Measurements from ENCODE around the gene CRELD1. TPM values are rescaled to one million over a fixed set of nuclear protein-coding genes. Genes with fewer than 3 reads are reported as not detected.
"Not testable (repeated sequence)": the region's sequence is repeated elsewhere in the genome, so short reads cannot be mapped to it uniquely, and the experiment has no call there.

CRELD1 gene
- polyA plus RNA-seq, 5 donors = 37.8 to 75.1 (median 58.3) TPM

DNA sequence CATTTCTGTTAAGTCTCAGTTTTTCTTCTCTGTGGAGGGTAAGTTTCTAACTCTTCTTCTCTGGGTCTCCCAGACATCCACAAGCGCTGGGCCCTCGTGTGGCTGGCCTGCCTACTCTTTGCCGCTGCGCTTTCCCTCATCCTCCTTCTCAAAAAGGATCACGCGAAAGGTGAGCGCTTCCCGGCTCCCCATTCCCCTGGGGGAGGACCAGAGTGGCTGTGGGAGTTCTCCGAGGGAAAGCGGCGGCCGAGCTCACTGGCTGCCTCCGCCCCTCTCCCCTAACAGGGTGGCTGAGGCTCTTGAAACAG, 1.1 kb upstream of the CRELD1 start:
- DNase-seq = no peak

DNA sequence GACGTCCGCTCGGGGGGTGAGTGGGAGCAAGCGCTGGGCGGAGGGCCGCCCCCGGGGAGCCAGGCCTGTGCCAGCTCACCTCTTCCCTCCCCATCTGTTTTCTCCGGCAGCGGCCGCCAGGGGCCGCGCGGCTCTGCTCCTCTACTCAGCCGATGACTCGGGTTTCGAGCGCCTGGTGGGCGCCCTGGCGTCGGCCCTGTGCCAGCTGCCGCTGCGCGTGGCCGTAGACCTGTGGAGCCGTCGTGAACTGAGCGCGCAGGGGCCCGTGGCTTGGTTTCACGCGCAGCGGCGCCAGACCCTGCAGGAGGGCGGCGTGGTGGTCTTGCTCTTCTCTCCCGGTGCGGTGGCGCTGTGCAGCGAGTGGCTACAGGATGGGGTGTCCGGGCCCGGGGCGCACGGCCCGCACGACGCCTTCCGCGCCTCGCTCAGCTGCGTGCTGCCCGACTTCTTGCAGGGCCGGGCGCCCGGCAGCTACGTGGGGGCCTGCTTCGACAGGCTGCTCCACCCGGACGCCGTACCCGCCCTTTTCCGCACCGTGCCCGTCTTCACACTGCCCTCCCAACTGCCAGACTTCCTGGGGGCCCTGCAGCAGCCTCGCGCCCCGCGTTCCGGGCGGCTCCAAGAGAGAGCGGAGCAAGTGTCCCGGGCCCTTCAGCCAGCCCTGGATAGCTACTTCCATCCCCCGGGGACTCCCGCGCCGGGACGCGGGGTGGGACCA, 632 bp upstream of the CRELD1 start:
- peak; percentile 75 to 77 for DNase-seq

DNA sequence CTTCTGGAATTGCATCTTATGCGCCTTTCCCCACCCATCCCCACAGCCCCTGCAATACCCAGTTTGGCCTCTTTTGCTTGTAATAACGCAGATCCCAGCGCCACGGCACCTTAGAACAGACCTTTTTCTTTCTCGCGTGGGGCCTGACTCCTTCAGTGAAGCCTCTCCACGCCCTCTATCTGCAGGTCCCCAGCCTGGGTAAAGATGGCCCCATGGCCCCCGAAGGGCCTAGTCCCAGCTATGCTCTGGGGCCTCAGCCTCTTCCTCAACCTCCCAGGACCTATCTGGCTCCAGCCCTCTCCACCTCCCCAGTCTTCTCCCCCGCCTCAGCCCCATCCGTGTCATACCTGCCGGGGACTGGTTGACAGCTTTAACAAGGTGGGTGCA, 594 bp downstream of the CRELD1 start:
- DNase-seq = no peak

DNA sequence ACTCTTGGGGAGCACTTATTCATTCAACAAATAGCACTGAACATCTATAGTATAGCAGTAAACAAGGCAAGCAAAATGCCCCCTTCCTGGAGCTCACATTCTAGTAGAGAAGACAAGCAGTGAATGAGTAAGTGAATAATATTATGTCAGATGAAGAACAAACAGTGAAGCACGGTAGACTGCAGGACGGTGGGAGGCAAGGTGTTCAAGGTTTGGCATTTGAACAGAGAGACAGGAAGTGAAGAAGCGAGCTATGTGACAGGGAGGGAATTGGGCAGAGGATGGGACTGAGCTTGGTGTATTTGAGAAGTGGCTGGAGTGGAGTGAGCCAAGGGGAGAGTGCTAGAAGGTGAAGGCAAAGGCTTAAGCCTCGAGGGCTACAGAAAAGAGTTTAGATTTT, 1.4 kb downstream of the CRELD1 start:
- no peak for DNase-seq

DNA sequence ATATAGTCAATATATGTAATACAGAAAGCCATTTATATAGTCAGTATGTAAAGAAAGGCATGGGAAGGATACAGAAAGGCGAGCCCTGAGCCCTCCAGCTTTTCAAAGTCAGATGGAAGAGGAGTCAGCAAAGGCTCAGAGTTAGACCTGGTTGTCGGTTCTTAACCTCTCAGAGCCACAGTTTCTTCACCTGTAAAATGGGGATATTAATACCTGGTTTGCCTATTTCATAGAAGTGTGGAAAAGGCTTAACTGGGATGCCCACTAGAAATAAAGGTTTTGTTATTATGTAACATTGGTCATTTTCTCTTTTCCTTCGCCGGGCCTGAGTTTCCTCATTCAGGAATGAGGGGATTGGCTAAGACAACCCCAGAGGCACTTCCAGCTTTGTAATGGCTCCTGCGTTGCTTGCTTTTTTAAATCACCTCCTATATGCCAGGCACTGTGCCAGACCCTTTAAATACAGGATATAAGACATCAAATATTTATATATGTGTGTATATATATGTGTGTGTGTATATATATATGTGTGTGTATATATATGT, 2.4 kb downstream of the CRELD1 start:
- DNase-seq = no peak

DNA sequence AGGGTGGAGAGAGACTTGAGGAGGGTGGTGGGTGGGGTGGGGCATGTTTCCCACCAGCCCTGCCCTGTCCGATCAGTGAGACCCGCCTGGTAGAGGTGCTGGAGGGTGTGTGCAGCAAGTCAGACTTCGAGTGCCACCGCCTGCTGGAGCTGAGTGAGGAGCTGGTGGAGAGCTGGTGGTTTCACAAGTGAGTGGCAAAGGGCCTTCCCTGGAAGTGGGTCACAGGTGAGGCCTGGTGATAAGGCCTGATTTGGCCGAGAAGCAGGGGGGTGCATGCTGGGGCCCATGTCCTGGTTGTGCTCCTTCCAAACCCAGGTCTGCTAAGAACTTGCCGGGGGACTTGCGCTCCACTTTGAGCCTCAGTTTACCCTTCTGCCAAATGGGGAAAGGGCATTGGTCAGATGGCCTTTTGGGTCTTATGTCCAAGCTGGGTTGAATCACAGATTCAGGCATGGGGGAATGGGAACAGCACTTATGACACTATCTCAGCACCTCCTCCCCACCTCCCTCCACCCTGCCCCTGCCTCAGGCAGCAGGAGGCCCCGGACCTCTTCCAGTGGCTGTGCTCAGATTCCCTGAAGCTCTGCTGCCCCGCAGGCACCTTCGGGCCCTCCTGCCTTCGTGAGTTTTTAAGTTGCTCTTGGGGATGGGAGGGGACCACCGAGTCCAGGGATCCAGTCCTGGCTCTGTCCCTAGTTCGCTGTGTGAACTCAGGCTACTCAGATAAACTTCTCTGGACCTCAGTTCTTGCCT, 4.0 kb downstream of the CRELD1 start:
- DNase-seq = no peak

DNA sequence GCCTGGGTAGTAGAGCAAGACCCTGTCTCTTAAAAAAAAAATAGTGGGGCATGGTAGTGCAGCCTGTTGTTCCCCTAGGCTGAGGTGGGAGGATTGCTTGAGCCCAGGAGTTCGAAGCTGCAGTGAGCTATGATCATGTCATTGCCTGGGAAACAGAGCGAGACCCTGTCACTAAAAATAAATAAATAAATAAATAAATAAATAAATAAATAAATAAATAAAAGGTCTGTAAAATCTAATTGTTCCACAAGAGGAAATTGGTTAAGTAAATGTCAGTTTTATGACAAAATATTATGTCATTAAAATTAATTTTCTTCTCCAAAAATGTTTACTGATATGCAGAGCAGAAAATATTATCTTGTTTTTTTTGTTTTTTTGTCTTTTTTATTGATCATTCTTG, 5.3 kb downstream of the CRELD1 start:
- DNase-seq = no peak

DNA sequence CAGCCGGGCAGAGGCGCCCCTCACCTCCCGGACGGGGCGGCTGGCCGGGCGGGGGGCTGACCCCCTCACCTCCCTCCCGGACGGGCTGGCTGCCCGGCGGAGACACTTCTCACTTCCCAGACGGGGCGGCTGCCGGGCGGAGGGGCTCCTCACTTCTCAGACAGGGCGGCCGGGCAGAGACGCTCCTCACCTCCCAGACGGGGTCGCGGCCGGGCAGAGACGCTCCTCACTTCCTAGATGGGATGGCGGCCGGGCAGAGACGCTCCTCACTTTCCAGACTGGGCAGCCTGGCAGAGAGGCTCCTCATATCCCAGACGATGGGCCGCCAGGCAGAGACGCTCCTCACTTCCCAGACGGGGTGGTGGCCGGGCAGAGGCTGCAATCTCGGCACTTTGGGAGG, 6.3 kb downstream of the CRELD1 start:
- DNase-seq = not testable (repeated sequence)

DNA sequence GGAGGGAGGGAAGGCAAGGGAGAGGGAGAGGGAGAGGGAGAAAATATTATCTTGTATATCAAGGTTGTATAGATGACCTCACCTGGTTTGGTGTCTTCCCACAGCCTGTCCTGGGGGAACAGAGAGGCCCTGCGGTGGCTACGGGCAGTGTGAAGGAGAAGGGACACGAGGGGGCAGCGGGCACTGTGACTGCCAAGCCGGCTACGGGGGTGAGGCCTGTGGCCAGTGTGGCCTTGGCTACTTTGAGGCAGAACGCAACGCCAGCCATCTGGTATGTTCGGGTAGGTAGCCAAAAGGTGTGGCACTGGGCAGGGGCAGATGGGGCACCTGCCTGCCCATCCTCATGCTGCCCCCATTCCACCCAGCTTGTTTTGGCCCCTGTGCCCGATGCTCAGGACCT, 7.1 kb downstream of the CRELD1 start:
- no peak for DNase-seq

DNA sequence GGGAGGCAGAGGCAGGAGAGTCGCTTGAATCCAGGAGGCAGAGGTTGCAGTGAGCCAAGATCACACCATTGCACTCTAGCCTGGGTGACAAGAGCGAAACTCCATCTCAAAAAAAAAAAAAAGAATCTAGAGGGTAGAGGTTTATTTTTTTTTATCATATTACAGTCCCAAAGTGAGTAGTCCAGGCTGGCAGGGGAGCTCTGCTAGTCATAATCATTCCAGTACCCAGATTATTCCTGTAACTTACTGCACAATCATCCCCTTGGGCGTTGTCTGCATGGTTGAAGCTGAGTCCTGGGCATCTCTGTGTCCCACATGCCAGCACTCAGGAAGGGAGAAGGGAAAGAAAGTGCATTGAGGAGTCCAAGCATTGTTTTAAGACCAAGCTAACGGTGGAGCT, 8.5 kb downstream of the CRELD1 start:
- DNase-seq = no peak

DNA sequence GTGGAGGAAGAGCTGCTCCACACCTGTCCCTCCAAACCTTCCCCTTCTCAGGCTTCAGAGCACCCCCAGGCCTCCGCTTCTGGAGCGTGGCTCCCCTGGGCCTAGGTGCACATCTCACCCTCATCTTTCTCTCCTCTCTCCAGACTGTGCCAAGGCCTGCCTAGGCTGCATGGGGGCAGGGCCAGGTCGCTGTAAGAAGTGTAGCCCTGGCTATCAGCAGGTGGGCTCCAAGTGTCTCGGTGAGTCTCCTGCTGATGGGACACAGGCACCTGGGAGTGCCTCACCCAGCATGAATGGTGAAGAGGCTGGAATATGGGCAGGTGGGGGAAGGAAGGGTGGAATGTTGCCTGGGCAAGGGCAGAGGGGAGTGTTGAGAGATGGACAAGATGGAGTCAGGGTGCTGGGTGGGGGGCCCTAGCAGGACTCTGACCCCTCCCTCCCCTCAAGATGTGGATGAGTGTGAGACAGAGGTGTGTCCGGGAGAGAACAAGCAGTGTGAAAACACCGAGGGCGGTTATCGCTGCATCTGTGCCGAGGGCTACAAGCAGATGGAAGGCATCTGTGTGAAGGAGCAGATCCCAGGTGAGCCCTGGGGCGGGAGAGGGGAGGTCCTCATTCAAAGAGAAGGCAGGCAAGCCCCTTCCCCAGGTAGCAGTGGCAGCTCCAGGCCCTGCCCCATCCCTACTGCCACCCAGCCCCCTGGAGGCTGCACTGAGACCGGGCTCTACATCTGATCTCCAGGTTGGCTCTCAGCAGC, 9.5 kb downstream of the CRELD1 start:
- no peak for DNase-seq

DNA sequence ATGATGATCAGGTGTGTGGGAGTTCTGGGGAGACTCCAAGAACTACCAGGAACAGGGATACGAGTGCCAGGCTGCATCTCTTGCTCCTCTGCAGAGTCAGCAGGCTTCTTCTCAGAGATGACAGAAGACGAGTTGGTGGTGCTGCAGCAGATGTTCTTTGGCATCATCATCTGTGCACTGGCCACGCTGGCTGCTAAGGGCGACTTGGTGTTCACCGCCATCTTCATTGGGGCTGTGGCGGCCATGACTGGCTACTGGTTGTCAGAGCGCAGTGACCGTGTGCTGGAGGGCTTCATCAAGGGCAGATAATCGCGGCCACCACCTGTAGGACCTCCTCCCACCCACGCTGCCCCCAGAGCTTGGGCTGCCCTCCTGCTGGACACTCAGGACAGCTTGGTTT, 10.6 kb downstream of the CRELD1 start:
- no peak for DNase-seq

DNA sequence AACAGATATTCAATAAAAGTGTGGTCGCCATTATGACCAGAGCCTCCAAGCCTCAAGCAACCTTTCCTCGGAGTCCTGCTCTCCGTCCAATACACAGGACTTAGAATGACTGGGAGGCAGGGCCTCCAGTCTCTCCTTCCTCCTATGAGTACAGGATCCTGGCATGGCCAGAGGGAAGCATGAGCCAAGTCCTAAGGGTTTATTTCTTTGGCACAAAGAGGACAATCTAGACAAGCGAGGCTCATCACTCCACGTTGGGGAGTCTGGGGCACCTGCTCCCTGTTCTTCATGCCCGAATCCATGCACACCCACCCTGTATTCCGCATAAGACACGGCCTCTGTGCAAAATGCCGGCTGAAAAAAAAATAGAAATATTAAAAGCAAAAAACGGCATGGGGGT, 11.7 kb downstream of the CRELD1 start:
- no peak for DNase-seq

DNA sequence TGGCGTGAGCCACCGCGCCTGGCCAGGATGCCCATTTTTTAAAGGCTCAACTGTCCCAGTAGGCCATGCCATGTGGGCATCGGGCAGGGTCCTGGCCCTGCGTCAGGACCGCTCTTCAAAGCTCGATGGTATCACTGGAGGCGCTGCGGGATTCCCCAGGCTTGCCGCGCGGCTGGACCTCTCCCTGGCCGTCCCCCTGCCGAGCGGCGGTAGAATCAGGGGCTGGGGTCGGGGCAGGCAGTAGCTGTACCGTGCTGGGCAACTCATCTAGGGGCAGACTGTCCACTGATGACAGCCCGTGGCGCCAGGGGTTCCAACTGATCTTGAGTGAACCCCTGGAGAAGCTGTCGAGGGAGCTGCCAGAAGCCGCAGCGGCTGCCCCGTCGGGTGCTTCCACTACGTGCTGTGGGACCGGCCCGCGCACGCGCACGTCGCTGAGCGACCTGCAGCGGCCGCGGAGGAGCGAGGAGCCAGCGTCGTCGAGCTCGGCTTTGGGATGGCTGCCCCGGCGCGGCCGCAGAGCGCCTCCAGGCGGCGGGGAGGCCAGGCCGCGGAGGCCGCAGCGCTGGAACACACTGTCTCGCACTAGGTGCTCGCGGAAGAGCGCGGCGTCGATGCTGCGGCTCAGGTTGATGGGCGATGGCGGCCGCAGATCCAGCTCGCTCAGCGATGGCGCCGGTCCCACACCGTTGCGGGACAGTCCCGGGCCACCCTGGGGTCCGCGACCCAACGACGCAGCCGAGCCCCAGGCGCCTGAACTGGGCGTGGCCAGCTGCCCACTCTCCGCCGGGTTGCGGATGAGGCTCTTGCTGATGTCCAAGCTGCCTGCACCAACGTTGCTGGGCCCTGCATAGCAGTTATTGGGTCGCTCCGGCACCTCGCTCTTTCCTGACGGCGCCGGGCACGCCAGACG, 12.7 kb downstream of the CRELD1 start:
- DNase-seq = peak; percentile 82 to 83

DNA sequence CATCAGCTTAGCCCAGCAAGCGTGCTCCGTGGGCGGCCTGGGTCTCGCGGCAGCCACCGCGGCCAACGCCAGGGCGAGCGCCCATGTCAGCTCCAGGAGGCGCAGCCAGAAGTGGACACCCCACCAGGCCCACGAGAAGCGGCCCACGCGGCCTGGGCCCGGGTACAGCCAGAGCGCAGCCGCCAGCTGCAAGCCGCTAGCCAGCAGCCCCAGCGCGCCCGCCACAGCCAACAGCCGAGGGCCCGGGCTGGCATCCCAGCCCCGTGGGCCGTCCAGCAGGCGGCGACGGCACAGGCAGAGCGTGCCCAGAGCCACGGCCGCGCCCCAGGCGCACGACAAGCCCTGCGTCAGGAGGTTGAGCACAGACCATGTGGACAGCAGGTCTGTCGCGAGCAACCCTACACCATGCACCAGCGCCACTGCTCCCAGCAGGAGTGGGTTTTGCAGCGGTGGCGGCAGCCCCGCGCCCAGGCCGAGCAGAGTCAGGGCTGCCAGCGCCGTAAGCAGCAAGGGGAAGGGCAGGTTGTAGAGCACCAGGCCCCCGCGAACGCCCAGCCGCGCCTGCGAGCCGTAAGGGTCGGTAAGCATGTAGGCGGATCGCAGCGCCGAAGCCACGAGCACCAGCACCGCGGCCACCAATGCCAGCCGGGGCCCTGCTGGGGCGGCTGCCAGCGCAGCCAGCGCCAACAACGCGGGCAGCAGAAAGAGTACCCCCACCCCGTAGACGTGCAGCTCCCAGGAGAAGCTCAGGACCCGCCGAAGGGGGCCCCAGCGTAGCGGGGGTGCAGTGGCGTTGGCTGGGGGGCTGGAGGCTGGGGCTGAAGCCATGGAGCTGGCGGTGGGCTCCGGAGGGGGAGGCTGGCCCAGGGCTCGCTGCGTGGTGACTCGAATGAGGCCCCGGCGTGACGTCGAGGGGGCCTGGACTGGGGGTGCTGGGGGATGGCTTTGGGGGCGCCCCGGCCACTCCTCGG, 13.7 kb downstream of the CRELD1 start:
- peak; percentile 49 to 61 for DNase-seq

DNA sequence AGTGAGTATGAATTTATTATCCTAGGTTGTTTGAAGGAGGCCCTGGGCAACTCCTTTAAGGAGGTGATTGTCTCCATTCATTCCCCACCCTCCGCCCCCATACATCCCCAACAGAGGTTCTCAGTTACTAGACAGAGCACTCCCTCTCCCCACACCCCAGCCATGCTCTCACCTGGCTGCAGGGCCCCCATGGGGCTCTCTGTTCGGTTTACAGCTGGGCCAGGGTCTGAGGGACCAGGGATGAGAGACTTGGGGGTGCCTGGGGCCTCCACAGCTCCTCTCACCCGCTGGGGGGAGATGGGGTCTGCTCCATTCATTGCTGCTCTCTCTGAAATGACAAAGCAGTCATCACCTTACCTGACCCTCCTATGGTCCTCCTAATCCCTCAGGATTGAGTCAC, 15.0 kb downstream of the CRELD1 start:
- DNase-seq = no peak

DNA sequence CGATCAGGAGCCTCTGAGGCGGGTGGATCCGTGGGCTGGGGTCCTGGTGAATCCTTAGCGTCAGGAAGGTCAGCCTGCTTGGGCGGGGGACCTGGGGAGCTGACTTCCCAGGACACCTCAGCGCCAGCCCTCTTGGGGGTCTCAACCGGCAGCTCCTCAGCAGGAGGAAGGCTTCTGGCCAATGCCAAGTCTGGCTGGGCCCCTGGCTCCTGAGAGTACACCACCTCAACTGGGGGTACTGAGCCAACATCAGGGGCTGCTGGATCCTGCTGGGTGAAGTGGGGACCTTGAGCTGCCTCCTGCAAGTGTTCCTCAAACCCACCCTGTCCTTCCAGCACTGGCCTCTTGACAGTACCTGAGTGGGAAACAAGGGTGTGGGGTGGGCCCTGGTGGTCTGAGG, 15.5 kb downstream of the CRELD1 start:
- DNase-seq = no peak

DNA sequence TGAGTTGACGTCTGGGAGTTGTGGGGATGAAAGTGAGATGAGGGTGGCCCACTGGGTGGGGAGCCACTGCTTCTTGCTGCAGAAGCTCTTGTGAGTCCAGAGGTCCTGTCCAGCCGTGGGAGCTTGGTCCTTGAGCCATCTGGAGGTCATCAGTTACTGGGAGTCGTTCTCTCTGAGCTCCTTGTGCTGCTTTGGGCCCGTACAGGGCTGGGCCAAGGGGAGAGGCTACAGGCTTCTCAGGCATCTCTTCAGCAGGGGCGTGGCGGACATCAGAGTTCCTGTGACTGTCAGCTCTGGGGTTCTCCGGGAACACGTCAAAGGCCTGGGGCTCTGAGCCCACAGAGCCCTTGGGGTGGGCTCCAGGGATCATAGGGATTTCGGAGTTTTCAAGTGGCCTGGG, 16.0 kb downstream of the CRELD1 start:
- no peak for DNase-seq

DNA sequence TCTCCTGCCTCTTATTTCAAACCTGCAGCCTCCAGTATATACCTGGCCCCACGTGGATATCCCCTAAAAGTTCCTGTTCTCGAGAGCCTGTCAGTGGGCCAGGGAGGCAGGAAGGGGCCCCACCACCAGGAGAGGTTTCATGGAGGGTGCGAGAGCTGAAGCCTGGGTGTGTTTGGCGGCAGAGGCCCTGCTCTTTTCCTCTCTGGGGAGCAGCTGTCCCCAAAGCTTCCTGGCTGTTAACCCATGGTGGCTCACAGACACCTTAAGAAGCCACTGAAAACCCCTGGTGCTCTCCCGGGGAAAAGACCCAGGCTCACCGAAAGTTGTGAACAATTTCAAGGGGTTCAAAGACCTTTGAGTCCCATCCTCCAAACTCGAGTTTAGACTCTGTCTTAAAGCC, 17.5 kb downstream of the CRELD1 start:
- no peak for DNase-seq

DNA sequence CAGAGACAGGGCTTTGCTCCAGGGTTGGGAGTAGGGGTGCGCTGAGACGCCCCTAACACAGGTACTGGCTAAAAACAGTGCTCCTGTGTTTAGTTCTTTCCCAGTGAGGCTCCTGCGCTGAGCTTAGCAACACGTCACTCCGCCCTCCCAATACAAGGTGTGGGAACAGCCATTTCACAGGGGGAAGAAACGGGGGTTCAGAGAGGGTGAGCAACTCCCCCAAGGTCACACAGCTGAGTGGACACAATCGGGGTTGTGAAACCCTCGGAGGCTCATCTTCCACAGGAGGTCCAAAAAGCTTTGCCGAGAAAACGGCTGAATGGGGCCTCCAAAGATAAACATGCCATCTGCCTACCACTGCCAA, 17.9 kb downstream of the CRELD1 start:
- DNase-seq = no peak

Data from right lung (tissue), 5 donors.